Measurements from ENCODE around the gene PLET1. TPM values are rescaled to one million over a fixed set of nuclear protein-coding genes. Genes with fewer than 3 reads are reported as not detected.
A peak's percentile ranks its signal among the peaks of the same experiment; 100 is the strongest.

The PLET1 gene
- total RNA-seq, 3 donors from 2014 or later (not counting 1 experiment from before 2014, with no cell fraction given), result not detected

GRCh38 chr11:112227471-112227870 is 33.2 kb downstream of the PLET1 start:
- Histone ChIP-seq H3K9me3 (ENCODE audit: control insufficient read depth, insufficient read depth, low read length) (no peaks in the 10 kb centered on the region), H3K4me3 (ENCODE audit: low read length) (no peak overlapping the region), H3K27ac (ENCODE audit: low read length) (no peak overlapping the region), H3K4me1 (ENCODE audit: control insufficient read depth, insufficient read depth, low read length) (peaks cover 17% of the 10 kb centered on the region), H3K27me3 (ENCODE audit: control insufficient read depth, insufficient read depth, low read length) (no peaks in the 10 kb centered on the region), H3K36me3 (ENCODE audit: control insufficient read depth, insufficient read depth, low read length) (peaks cover 19% of the 10 kb centered on the region)
- WGBS (ENCODE audit: insufficient coverage), result 73% methylated on average over 4 of the region's 4 CpGs
- Mint-ChIP-seq H3K9me3 (no peaks in the 10 kb centered on the region), H3K4me1 (peaks cover 20 to 30% of the 10 kb centered on the region in 2 donors), H3K36me3 (no peaks in the 10 kb centered on the region), H3K27ac (peak overlapping the region; percentile 94 to 96), H3K4me3 (peak overlapping the region; percentile 92), H3K27me3 (ENCODE audit: low read depth in 2 of 2) (no peaks in the 10 kb centered on the region)
- ATAC-seq, result no peak
- intact Hi-C loops (cut with micrococcal nuclease), result loop anchor here (10.0 kb wide), 1 partner anchor 227 kb away; no protein-coding TSS in a partner anchor
- DNase-seq, result no peak
- TF ChIP-seq, protein P1, sequence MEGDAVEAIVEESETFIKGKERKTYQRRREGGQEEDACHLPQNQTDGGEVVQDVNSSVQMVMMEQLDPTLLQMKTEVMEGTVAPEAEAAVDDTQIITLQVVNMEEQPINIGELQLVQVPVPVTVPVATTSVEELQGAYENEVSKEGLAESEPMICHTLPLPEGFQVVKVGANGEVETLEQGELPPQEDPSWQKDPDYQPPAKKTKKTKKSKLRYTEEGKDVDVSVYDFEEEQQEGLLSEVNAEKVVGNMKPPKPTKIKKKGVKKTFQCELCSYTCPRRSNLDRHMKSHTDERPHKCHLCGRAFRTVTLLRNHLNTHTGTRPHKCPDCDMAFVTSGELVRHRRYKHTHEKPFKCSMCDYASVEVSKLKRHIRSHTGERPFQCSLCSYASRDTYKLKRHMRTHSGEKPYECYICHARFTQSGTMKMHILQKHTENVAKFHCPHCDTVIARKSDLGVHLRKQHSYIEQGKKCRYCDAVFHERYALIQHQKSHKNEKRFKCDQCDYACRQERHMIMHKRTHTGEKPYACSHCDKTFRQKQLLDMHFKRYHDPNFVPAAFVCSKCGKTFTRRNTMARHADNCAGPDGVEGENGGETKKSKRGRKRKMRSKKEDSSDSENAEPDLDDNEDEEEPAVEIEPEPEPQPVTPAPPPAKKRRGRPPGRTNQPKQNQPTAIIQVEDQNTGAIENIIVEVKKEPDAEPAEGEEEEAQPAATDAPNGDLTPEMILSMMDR (IDR thresholded peaks at IDR 0.05), result no peak

DNA sequence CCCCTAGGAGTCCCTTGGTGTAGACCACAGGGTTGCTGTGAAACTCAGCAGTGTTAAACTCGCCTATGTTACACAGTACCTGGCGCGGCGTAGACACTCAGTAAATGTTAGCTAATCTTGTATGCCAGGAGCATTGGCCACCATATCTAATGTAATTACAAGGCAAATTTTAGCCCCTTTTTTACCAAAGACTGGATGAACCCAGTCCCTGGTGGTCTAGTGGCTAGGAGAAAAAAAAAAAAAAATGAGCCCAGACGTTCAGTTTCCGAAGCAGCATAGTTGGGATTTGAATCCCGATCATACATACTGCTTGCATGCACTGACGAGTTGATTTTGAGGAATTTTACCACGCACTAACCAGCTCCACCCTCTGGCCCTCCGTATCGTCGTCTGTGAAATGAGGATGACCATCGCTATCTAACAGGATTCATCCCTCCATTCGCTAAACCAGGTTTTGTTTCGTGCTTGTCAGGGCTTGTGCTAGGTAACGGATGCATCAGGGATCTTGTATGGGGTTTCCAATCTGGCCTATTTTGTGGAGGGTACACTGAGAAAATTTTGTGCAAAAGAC is 33.7 kb downstream of the PLET1 start:
- Mint-ChIP-seq H3K36me3 (no peaks in the 10 kb centered on the region), H3K4me3 (peak overlapping the region; percentile 92), H3K27ac (peak overlapping the region; percentile 94 to 96), H3K27me3 (ENCODE audit: low read depth in 2 of 2) (no peaks in the 10 kb centered on the region), H3K4me1 (peaks cover 20 to 28% of the 10 kb centered on the region in 2 donors), H3K9me3 (no peaks in the 10 kb centered on the region)
- Histone ChIP-seq H3K27me3 (ENCODE audit: control insufficient read depth, insufficient read depth, low read length) (no peaks in the 10 kb centered on the region), H3K36me3 (ENCODE audit: control insufficient read depth, insufficient read depth, low read length) (peaks cover 17% of the 10 kb centered on the region), H3K9me3 (ENCODE audit: control insufficient read depth, insufficient read depth, low read length) (no peaks in the 10 kb centered on the region), H3K4me1 (ENCODE audit: control insufficient read depth, insufficient read depth, low read length) (peaks cover 17% of the 10 kb centered on the region), H3K27ac (ENCODE audit: low read length) (peak overlapping the region; percentile 98), H3K4me3 (ENCODE audit: low read length) (peak overlapping the region; percentile 80)
- TF ChIP-seq, protein P1 (IDR thresholded peaks at IDR 0.05), result no peak
- intact Hi-C loops (cut with micrococcal nuclease), result loop anchor here (1.0 to 10.0 kb wide), 2 partner anchors 15 to 228 kb away; no protein-coding TSS in a partner anchor
- 7% methylated on average over 14 of the region's 16 CpGs for WGBS (ENCODE audit: insufficient coverage)
- DNase-seq, result no peak
- peak; percentile 75 to 87 (median 78) for ATAC-seq

GRCh38 chr11:112226062-112226830 is 34.4 kb downstream of the PLET1 start, which contains the start of gene PTS:
TSS of gene PTS (plus strand) at chr11:112226428. CDS start at chr11:112226444, 16 bp downstream.
- TF ChIP-seq, protein P1 (IDR thresholded peaks at IDR 0.05), result no peak
- Histone ChIP-seq H3K36me3 (ENCODE audit: control insufficient read depth, insufficient read depth, low read length) (peaks cover 14% of the 10 kb centered on the region), H3K4me1 (ENCODE audit: control insufficient read depth, insufficient read depth, low read length) (peaks cover 17% of the 10 kb centered on the region), H3K4me3 (ENCODE audit: low read length) (peak within 1 kb of the TSS; percentile 80), H3K27me3 (ENCODE audit: control insufficient read depth, insufficient read depth, low read length) (no peaks in the 10 kb centered on the region), H3K27ac (ENCODE audit: low read length) (peak within 1 kb of the TSS; percentile 98), H3K9me3 (ENCODE audit: control insufficient read depth, insufficient read depth, low read length) (no peaks in the 10 kb centered on the region)
- H3K9me3 Mint-ChIP-seq, result no peaks in the 10 kb centered on the region
- DNase-seq (peak; percentile 83 to 94), ATAC-seq (peak; percentile 87 to 96 (median 88))
- intact Hi-C loops (cut with micrococcal nuclease), result loop anchor here (1.0 to 10.0 kb wide), 2 partner anchors 14 to 229 kb away; no protein-coding TSS in a partner anchor
- peak within 1 kb of the TSS; percentile 94 to 96 for H3K27ac Mint-ChIP-seq
- no peaks in the 10 kb centered on the region for H3K36me3 Mint-ChIP-seq
- H3K27me3 Mint-ChIP-seq (ENCODE audit: low read depth in 2 of 2), result no peaks in the 10 kb centered on the region
- under 1% methylated on average over 70 of the region's 70 CpGs for WGBS (ENCODE audit: insufficient coverage)
- H3K4me1 Mint-ChIP-seq, result peaks cover 20 to 25% of the 10 kb centered on the region in 2 donors
- peak within 1 kb of the TSS; percentile 92 for H3K4me3 Mint-ChIP-seq
